Measurements from ENCODE around the gene ZFP36.
"Not testable (repeated sequence)": the region's sequence is repeated elsewhere in the genome, so short reads cannot be mapped to it uniquely, and the experiment has no call there.

The ZFP36 gene

GRCh38 chr19:39445196-39446111 lies 38.8 kb downstream of the ZFP36 start, which contains the start of gene SUPT5H:
Gene SUPT5H, plus strand, starts transcription at chr19:39445582. Its CDS starts 309 bp downstream, at chr19:39445891.
- Histone ChIP-seq H3K4me3 (ENCODE audit: low read length) (peak within 1 kb of the TSS; percentile 88), H3K27me3 (ENCODE audit: insufficient read depth, low read length) (no peaks in the 10 kb centered on the region), H3K9ac (ENCODE audit: low read depth, low read length) (peak within 1 kb of the TSS; percentile 94), H3K9me3 (ENCODE audit: insufficient read depth, low read depth, low read length) (no peaks in the 10 kb centered on the region), H3K36me3 (ENCODE audit: insufficient read depth, low read depth, low read length) (peaks cover 23% of the 10 kb centered on the region), H3K4me1 (ENCODE audit: insufficient read depth, low read length) (0 out of 2 replicates have a peak, but pooled peaks cover 4% of the 10 kb centered on the region), H3K27ac (ENCODE audit: low read length) (peak within 1 kb of the TSS; percentile 5)

DNA sequence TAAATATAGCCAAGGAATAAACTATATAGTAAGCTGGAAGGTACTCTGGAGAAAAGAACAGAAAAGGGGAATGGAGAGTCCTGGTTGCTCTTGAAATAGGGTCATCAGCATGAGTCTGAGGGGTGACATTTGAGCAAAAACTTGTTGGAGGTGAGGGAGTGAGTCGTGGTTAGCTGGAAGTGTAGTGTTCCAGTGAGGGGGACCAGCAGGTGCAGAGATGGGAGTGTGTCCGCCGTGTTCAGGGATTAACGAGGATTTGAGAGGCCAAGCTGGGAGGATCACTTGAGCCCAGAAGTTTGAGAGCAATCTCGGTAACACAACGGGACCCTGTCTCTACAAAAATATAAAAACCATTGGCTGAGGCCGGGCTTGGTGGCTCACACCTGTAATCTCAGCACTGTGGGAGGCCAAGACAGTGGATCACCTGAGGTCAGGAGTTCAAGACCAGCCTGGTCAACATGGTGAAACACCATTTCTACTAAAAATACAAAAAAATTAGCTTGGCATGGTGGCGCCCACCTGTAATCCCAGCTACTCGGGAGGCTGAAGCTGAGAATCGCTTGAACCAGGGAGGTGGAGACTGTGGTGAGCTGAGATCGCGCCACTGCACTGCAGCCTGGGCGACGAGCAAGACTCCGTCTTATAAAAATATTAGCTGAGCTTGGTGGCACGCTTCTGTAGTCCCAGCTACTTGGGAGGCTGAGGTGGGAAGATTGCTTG lies 39.9 kb downstream of the ZFP36 start:
- Histone ChIP-seq H3K4me3 (ENCODE audit: low read length) (peak overlapping the region; percentile 88), H3K36me3 (ENCODE audit: insufficient read depth, low read depth, low read length) (peaks cover 23% of the 10 kb centered on the region), H3K9me3 (ENCODE audit: insufficient read depth, low read depth, low read length) (no peaks in the 10 kb centered on the region), H3K27ac (ENCODE audit: low read length) (no peak overlapping the region), H3K4me1 (ENCODE audit: insufficient read depth, low read length) (0 out of 2 replicates have a peak, but pooled peaks cover 4% of the 10 kb centered on the region), H3K9ac (ENCODE audit: low read depth, low read length) (peak overlapping the region; percentile 94; the same call in 1 of the 2 replicates), H3K27me3 (ENCODE audit: insufficient read depth, low read length) (no peaks in the 10 kb centered on the region)

GRCh38 chr19:39448271-39448670 lies 41.6 kb downstream of the ZFP36 start:
- Histone ChIP-seq H3K4me3 (ENCODE audit: low read length) (no peak overlapping the region), H3K27me3 (ENCODE audit: insufficient read depth, low read length) (no peaks in the 10 kb centered on the region), H3K9me3 (ENCODE audit: insufficient read depth, low read depth, low read length) (no peaks in the 10 kb centered on the region), H3K27ac (ENCODE audit: low read length) (no peak overlapping the region), H3K9ac (ENCODE audit: low read depth, low read length) (peak overlapping the region; percentile 27; the same call in 1 of the 2 replicates), H3K4me1 (ENCODE audit: insufficient read depth, low read length) (0 out of 2 replicates have a peak, but pooled peaks cover 4% of the 10 kb centered on the region), H3K36me3 (ENCODE audit: insufficient read depth, low read depth, low read length) (peaks cover 40% of the 10 kb centered on the region)

GRCh38 chr19:39449116-39449797 lies 42.6 kb downstream of the ZFP36 start:
- Histone ChIP-seq H3K4me3 (ENCODE audit: low read length) (no peak overlapping the region), H3K4me1 (ENCODE audit: insufficient read depth, low read length) (0 out of 2 replicates have a peak, but pooled peaks cover 4% of the 10 kb centered on the region), H3K27ac (ENCODE audit: low read length) (no peak overlapping the region), H3K9me3 (ENCODE audit: insufficient read depth, low read depth, low read length) (no peaks in the 10 kb centered on the region), H3K36me3 (ENCODE audit: insufficient read depth, low read depth, low read length) (peaks cover 49% of the 10 kb centered on the region), H3K9ac (ENCODE audit: low read depth, low read length) (no peak overlapping the region), H3K27me3 (ENCODE audit: insufficient read depth, low read length) (no peaks in the 10 kb centered on the region)

DNA sequence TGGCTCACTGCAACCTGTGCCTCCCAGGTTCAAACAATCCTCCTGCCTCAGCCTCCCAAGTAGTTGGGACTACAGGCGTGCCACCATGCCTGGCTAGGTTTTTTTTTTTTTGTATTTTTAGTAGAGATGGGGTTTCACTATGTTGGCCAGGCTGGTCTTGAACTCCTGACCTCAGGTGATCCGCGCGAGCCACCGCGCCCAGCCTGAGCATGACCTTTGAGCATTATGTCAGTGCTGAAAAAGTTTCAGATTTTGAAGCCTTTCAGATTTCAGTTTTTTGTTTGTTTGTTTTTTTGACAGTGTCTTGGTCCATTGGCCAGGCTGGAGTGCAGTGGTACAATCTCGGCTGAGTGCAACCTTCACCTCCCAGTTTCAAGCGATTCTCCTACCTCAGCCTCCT lies 44.6 kb downstream of the ZFP36 start:
- H3K36me3 ChIP-seq (ENCODE audit: insufficient read depth, low read depth, low read length), result peaks cover 56% of the 10 kb centered on the region
- H3K9me3 ChIP-seq (ENCODE audit: insufficient read depth, low read depth, low read length); H3K4me1 ChIP-seq (ENCODE audit: insufficient read depth, low read length); H3K27ac ChIP-seq (ENCODE audit: low read length); H3K9ac ChIP-seq (ENCODE audit: low read depth, low read length); H3K4me3 ChIP-seq (ENCODE audit: low read length); H3K27me3 ChIP-seq (ENCODE audit: insufficient read depth, low read length): not testable (repeated sequence)
